ENCODE results near the gene RNF4.
"Not testable (repeated sequence)": the region's sequence is repeated elsewhere in the genome, so short reads cannot be mapped to it uniquely, and the experiment has no call there.

RNF4 gene

DNA sequence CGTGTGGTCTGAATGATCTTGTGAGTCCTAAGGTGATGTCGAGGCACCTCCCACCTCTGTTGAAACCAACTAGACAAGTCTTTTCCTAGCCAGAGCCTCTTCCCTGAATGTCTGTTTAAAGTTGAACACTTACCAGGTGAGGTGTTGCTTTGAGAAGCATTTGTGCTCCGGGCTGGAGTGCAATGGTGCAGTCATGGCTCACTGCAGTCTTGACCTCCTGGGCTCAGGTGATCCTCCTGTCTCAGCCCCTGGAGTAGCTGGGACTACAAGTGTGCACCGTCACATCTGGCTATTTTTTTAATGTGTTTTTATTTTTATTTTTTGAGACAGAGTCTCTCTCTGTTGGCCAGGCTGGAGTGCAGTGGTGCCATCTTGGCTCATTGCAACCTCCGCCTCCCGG, 18.1 kb downstream of the RNF4 start:
- DNase-seq (ENCODE audit: low read depth) = no peak

DNA sequence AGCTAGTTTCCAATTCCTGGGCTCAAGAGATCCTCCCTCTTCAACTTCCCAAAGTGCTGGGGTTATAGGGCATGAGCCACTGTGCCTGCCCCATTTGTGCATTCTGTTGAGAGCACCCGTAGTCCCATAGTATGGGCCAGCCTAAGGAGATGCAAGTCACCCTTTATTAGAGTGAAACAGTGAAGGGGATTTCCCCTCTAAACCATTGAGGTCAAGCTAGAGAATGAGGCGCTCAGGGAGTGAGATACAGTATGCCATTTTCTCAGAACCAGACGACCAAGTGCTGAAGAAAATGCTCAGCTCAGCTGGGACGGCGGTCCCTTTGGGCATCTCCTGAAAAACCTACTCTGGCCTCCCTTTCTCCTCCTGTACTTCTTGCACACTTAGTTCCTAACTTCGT, 18.7 kb downstream of the RNF4 start:
- no peak for DNase-seq (ENCODE audit: low read depth)

DNA sequence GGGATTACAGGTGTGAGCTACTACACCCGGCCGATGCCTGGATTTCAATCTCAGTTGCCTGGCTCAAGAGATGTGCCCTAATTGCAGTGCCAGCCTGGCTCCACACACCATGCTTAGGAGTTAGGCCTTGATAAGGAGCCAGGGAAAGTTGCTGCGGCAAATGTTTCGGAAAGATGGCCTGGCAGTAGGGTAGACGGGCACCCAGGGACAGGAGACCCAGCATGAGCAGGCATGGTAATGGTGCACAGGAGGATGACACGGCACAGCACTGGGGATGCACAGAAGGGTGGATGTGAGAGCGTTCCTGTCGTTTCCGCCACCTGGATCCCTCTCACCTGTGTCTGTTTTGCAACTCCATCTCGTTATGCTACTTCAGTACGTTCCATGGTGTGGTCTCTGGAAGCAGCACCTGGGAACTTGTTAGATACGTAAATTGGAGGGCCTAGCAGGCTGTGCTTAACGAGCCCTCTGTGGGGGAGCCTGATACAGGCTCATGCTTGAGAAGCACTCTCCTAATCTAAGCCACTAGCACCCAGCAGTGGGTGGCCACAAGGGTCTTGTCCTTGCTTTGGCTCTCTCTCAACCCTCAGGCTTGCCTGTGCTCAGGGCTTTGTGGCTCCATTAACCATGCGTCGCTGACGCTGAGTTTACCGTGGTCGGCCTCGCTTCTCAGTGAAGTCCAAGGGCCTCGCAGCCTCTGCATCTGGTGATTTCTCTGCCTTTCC, 20.3 kb downstream of the RNF4 start:
- DNase-seq (ENCODE audit: low read depth) = no peak

DNA sequence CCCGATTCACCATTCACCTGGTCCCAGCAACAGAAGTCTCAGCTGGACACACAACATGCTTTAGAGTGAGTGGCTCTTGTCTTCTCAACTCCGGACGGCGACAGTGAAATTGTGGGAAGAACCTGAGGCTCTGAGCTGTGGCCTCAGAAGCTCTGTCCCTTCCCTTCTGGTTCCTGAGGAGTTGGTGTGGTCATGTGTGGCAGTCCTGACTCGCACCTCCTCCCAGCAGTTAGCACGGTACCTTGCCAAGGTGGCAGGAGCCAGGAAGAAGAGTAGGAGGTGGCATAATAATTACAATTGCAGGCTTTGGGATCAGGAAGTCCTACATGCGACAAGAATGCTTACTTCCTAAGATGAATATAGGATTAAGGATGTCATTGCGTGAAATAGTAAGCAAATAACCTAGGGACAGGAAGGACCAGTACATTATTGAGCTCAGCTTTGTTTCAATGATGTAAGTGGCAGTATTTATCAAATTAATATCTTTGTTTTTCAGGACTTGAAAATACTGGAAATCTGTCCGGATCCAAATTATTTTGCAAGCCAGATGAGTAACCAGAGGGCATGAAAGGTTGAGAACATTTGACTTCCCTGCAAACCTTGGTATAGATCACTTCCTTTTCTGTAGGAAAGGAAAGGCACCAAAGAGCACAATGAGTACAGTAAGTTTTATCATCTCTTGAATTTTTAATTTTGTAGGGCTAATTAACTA, 21.1 kb downstream of the RNF4 start:
- no peak for DNase-seq (ENCODE audit: low read depth)

DNA sequence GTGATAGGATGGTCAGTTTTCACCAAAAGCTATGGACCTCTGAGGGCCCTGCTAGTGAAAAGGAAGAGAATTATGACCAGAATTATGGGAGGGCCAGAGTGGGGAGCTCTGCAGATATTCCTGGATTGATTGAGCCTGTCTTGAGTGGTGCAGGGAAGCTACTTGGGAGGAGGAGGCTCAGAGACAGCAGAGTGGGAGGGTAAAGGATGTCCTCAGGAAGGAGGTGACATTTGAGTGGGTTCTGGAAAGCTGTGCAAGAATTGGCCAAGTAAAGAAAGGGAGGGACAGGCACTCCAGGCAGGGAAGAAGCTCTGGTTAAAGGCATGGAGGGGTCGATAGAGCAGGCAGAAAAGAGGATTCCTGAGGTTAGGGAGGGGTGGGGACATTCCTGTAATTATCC, 24.1 kb downstream of the RNF4 start:
- DNase-seq (ENCODE audit: low read depth) = no peak

DNA sequence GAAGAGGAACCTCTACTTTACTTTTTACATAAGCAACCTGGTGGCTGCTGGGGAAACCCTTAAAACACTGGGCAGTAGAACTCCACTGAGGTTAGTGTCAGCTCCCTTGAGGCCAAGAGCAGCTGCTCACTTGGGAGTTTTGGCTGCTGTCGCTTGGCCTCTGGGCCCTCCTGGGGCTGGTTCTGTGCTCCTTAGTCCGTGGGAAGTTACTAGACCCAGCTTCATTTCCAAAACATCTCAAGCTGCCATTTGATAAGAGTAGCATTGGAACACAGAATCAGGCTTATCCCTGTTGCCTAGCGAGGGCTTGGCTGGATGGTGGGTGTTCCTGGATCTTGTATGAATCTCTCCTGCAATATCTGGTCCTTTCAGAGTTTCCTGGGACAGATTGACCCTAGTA, 26.1 kb downstream of the RNF4 start:
- no peak for DNase-seq (ENCODE audit: low read depth)

DNA sequence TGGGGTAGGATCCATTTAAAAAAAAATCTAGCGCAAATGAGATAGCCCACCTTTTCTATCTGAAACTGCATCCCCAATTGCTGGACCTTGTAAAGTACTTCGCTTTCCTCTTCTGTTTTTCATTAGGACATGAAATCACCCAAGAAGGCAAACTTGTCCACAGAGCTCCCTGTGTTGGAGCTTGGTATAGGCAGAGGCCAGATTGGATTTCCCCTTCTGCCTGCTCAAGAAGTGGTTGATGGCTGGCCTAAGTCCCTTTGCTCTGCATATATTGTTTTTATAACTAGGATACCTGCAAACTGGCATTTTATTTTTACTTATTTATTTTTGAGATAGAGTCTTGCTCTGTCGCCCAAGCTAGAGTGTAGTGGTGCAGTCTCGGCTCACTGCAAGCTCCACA, 28.4 kb downstream of the RNF4 start:
- DNase-seq (ENCODE audit: low read depth) = no peak

DNA sequence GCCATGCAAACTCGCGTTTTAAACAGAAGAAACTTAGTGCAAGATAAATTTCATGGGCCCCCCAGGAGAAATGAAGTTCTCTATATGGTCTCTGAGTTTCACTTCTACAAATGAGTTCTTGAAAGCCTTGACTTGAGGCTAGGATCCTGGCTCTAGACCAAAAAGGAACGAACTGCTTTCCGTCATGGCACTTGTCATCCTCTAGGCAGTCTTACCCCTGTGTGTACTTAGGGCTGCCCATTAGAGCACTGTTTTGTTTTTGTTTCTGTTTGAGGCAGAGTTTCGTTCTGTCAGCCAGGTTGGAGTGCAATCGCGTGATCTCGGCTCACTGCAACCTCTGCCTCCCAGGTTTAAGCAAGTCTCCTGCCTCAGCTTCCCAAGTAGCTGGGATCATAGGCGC, 29.0 kb downstream of the RNF4 start:
- no peak for DNase-seq (ENCODE audit: low read depth)

DNA sequence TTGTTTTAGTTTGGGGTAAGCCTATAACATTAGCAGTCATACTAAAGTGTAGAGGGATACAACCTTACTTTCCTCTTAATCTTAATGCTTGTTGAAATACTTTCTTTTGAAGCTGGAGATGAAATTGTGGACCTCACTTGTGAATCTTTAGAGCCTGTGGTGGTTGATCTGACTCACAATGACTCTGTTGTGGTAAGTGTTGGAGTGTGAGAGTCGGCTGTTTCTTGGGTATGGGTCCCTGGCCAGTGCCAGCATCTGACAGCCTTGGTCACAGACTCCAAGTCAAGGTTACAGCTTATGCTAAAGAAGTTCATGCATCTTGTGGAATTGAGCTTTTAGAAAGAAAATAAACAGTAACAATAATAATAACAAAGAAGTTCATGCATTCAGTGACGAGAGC, 31.6 kb downstream of the RNF4 start:
- no peak for DNase-seq (ENCODE audit: low read depth)

DNA sequence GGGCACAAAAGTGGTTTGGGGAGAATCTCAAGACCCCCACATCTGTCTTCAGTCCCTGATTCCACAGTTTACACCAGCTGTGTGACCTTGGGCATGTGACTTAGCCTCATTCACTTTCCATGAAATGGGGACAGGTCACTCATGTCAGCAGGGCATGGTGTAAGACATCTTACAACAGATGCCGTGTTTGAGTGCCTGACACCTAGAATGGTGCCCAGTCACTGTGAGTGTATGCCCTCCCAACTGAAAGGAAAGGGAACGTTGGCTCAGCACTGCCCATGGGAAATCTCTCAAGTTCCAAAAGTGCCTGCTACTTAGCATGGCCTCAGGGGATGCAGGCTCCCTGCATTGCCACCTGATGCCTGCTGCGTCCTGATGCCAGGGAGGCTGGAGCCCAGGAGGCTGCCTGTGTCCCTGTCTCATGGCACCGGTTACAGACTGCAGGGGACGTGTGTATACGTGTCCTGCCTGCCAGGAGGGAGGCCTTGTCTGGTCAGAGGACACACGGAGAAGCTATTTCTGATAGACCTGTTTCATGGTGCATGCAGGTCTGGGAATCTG, 32.2 kb downstream of the RNF4 start:
- no peak for DNase-seq (ENCODE audit: low read depth)

DNA sequence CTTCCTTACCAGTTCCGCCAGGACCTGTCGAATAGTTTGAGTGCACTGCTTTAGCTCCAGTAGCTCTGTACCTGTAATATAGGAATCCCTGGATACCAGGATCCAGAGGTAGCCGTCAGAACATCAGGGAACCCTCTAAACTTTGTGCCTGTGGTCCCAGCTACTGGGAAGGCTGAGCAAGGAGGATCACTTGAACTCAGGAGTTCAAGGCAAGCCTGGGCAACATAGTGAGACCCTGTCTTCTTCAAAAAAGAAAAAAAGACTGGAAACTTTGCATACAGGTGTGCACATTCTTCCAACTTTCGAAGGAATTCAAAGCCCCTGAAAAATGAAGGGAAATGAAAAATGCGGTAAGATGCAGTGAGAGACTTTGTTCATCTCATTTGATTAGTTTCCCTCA, 34.9 kb downstream of the RNF4 start:
- DNase-seq (ENCODE audit: low read depth) = no peak

DNA sequence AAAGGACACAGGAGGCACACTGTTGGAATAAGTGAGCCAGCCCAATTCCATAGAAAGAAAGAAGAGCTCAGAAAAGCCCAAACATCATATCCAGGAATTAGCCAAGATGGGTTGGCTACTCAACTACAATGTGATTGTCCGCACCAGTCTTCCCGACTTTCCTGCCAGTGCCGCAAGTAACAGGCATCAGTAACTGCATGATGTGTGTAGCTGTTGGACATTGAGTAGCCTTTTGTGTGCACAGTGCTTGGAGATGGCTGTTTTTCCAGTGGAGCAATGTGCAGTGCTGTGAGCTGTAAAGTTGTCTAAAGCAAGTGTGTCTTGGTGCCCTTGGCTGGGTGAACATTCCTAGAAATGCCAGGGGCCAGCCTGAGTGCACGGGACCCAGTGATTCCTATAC, 38.4 kb downstream of the RNF4 start:
- DNase-seq (ENCODE audit: low read depth) = no peak

DNA sequence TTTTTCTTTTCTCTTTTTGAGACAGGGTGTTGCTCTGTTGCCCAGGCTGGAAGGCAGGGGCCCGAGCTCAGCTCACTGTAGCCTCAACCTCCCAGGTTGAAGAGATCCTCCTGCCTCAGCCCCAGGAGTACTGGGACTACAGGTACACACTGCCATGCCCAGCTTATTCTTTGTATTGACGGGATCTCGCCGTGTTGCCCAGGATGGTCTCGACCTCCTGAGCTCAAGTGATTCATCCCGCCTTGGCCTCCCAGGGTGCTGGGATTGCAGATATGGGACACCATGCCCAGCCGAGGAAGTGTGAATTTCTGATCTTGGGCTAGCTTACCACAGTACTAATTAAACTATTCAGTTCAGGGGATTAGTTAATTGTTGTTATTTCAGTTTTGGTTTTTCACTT, 38.9 kb downstream of the RNF4 start:
- no peak for DNase-seq (ENCODE audit: low read depth)

DNA sequence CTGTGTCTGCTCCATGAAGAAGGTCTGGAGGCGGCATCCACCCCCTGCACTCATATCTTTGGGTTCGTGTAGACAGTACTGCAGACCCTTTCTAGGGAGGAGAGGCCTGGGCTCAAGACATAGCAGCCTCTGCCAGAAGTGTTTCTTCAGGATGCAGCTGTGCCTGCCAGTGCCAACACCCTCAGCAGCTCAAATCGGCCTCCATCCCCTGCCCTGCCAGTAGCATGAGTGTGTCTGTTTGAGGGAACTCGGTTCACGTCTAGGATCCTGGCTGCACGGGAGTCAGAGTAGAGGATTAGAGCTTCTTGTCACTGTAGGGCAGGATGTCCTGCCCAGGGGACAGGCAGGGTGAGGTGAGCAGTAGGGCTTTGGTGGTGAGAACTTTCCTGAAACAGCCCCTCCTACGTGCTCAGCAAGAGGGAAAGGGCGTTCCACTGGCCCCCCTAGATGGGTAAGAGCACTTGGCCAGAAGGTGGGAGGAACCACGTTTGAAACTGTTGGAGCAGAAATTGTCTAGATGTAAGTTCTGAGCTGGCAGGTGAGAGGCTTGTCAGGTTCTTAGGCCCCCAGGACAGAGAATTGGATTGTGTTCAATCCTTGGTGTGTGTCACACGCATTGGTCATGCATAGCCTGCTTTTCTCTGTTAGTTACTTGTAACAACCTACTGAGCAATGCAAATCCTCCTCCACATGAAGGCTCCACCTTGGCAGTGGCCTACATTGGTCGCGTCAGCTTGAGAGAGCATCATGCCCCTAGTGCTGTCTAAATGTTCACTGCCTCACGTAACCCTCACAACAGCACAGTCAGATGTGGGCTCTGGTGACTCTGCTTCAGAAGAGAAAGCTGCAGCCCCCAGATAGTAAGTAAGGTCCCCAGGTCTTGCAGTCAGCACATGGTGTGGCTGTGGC, 41.7 kb downstream of the RNF4 start:
- DNase-seq (ENCODE audit: low read depth) = no peak

DNA sequence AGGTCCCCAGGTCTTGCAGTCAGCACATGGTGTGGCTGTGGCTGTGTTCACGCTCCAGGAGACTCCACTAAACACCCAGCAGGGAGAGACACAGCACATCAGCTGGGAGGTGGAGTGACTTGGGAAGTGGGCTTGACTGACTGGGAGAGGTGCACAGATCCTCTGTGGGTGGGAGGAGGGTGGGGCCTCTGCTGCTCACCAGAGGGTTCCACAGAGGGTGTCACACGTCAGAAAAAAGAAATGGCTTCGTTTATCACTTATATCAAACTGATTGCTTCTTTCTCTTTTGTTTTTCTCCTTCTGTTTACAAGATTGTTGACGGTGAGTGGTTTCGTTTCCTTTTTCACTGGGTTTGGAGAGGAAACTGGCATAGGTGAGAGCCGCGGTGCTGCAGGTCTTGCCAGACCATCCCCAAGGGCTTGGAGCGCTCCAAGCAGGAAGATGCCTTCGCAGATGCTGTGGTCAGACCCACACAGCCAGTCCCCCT, 42.8 kb downstream of the RNF4 start:
- no peak for DNase-seq (ENCODE audit: low read depth)

DNA sequence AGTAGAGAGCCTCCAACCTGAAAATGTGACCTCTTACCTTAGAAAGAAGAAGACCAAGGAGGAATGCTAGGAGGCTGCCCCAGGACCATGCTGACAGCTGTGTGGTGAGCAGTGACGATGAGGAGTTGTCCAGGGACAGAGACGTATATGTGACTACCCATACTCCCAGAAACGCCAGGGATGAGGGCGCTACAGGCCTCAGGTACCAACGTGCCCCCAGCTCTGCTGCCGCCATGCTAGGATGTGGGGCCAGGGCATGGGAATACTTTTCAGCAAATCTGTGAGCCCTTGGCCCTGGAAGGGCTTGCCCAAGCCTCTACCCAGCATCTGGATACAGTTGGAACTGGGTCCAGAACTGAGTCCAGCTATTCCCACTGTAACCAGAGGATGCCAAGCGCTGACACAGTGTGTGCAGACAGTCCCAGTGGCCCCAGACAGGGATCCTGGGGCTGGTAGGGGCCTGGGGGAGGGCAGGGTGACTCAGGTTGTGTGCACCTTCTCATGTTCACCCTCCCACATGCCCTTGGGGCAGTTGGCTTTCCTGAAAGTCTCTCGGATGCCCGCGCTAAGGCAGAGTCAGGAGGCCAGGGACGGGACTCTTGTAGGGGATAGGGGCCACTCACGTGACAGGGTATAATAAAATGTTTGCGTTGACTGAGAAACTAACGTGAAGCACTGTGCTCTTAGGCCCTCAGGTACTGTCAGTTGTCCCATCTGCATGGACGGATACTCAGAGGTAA, 43.7 kb downstream of the RNF4 start:
- DNase-seq (ENCODE audit: low read depth) = no peak

DNA sequence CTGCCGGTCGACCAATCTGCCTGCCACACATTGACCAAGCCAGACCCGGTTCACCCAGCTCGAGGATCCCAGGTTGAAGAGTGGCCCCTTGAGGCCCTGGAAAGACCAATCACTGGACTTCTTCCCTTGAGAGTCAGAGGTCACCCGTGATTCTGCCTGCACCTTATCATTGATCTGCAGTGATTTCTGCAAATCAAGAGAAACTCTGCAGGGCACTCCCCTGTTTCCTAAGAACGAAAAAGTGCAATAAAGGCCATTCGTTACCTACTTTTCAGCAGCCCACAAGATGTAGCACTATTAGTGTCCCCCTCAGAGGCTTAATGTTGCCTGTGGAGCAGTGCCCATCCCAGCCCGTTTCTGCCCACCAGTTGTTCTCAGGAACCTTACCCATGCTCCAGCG, 45.3 kb downstream of the RNF4 start:
- DNase-seq (ENCODE audit: low read depth) = not testable (repeated sequence)

DNA sequence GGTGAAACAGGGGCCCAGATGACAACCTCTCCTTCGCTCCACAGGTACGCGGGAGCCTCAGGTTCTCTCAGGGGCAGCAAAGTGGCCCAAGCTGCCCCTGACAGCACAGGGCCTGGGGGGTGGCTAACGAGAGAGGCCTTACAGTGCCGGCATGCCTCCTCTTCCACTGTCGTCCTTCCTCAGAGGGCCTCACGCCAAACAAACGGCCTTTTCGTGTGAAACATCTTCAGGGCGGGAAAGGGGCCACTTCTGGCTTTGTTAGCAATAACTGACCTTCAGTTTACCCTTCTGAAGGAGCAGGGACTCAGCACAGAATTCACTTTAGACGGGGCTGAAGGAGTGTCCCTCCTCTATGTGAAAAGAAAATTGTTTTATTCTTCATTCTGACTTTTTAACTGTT, 46.0 kb downstream of the RNF4 start:
- DNase-seq (ENCODE audit: low read depth) = not testable (repeated sequence)

DNA sequence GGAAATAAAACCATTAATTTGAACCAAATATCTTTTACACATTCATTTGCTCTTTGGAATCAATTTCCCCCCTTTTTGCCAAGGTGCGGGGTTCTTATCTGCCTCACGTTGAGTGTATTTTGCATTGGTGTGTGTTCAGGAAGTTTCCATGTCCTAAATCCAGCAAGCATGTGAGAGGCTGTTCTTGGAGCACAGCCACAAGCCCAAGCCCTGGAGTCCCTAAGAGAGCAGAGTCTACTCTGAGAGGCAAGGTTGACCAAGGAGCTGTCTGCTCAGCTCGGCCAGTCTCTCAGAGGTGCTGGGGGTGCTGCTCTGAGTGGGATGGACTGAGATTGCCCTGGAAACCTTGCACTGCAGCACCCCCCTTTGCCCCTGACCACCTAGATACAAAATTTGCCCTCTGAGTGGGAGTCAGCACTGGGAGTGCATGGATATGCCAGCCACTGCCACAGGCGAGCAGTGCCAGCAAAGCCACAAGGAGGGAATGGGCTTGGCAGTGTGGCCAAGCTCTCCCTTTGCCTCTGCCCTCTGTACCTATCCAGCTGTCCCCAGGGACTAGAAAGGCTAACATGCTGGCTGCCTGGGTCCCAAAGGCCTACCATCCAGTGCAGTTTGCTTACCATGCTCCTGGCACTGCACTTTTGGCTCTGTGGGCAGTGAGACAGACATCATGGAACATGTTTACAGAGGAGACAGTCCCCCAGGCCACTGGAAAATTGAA, 47.1 kb downstream of the RNF4 start:
- no peak for DNase-seq (ENCODE audit: low read depth)

DNA sequence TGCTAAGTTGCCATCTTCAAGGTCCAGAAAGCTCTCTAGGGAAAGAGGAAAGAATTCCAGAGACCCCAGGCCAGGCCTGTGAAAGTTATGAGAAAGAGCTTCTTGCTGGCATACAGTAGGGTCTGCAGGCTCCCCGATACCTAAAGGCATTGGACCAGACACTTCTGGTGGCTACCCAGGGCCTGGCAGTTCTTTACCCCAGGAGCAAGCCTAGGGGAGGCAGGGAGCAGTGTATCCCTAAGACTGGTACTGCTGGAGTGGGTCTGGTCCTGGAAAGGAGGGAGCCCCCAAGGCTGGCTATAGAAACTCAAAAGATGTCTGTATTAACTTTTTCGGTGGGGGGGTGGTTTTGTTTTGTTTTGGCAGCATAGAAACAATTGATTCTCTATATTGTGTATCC, 47.7 kb downstream of the RNF4 start:
- DNase-seq (ENCODE audit: low read depth) = no peak

DNA sequence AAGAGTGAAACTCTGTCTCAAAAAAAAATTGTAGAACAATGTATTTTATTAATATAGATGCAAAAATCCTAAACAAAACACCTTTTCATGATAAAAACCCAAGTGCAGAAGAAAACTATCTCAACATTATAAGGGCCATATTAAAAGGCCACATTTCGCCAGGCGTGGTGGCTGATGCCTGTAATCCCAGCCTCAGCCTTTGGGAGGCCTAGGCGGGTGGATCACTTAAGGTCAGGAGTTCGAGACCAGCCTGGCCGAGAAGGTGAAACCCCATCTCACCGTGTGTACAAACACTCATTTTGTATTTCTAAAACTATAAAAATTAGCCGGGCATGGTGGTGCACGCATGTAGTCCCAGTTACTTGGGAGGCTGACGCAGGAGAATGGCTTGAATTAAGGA, 57.7 kb downstream of the RNF4 start:
- no peak for DNase-seq (ENCODE audit: low read depth)

All from stimulated activated CD8-positive, alpha-beta memory T cell treated with anti-CD3 and anti-CD28 coated beads, Interleukin-12 subunit alpha, Interleukin-12 subunit beta, amount 100 ng/mL, for 1 hour (primary cell).